Neural cell (in vitro differentiated cells): Measurements from ENCODE around the gene PLEKHM3. TPM values are rescaled to one million over a fixed set of nuclear protein-coding genes. Genes with fewer than 3 reads are reported as not detected.

Experiments used
- H2AFZ ChIP-seq: fragments of 200-600, 300-800 bp; sonication (generic), shearing (Covaris generic); 2 replicates; pipeline ENCODE4 v1.6.0; 2014; ENCODE audit warnings: low read depth, mild to moderate bottlenecking, antibody characterized with exemption, low read length, moderate library complexity
- H3F3A ChIP-seq: fragments of 200-600 bp; shearing (Covaris generic); 2 replicates; pipeline ENCODE4 v1.6.1; 2016; ENCODE audit warnings: mild to moderate bottlenecking, moderate library complexity, mixed read lengths, antibody characterized with exemption, low read length; ENCODE audit not compliant: insufficient read depth, poor library complexity, severe bottlenecking
- H3K27ac ChIP-seq: fragments of 200-600, 300-800 bp; sonication (generic), shearing (Covaris generic); 2 replicates; pipeline ENCODE4 v1.5.1; 2014; ENCODE audit warnings: mild to moderate bottlenecking, low read length, moderate library complexity
- H3K27me3 ChIP-seq: fragments of 300-800, 200-600 bp; sonication (generic), shearing (Covaris generic); 2 replicates; pipeline ENCODE4 v1.6.0; 2014; ENCODE audit warnings: mild to moderate bottlenecking, low read depth, low read length, moderate library complexity; ENCODE audit not compliant: insufficient read depth
- H3K36me3 ChIP-seq: fragments of 300-800, 200-600 bp; sonication (generic), shearing (Covaris generic); 2 replicates; pipeline ENCODE4 v1.5.1; 2014; ENCODE audit warnings: mild to moderate bottlenecking, antibody characterized with exemption, low read length, moderate library complexity; ENCODE audit not compliant: insufficient read depth
- H3K4me2 ChIP-seq: fragments of 300-800, 200-600 bp; sonication (generic), shearing (Covaris generic); 2 replicates; pipeline ENCODE4 v1.6.0; 2014; ENCODE audit warnings: mild to moderate bottlenecking, low read length
- H3K4me3 ChIP-seq: fragments of 300-800, 200-600 bp; sonication (generic), shearing (Covaris generic); 2 replicates; pipeline ENCODE4 v1.5.1; 2014; ENCODE audit warnings: mild to moderate bottlenecking, low read length, moderate library complexity
- H3K79me2 ChIP-seq: fragments of 200-600 bp; shearing (Covaris generic); replicated peaks from 2 replicates; pipeline ENCODE4 v1.6.0; 2014; ENCODE audit warnings: mild to moderate bottlenecking, low read length, moderate library complexity; ENCODE audit not compliant: insufficient read depth
- H3K9ac ChIP-seq: fragments of 300-800, 200-600 bp; sonication (generic), shearing (Covaris generic); 2 replicates; pipeline ENCODE4 v1.6.1; 2016; ENCODE audit warnings: mild to moderate bottlenecking, low read length, mixed read lengths
- H3K9me2 ChIP-seq: fragments of 200-600 bp; shearing (Covaris generic); 2 replicates; pipeline ENCODE4 v1.6.1; 2016; ENCODE audit warnings: mild to moderate bottlenecking, low read length, mixed read lengths; ENCODE audit not compliant: insufficient read depth
- H3K9me3 ChIP-seq: fragments of 200-600, 300-800 bp; sonication (generic), shearing (Covaris generic); 2 replicates; pipeline ENCODE4 v1.6.1; 2016; ENCODE audit warnings: mild to moderate bottlenecking, mixed run types, low read length, moderate library complexity, mixed read lengths
- H4K20me1 ChIP-seq: fragments of 200-600 bp; shearing (Covaris generic); 2 replicates; pipeline ENCODE4 v1.6.1; 2016; ENCODE audit warnings: mild to moderate bottlenecking, mixed run types; ENCODE audit not compliant: insufficient read depth
- EP300 ChIP-seq: fragments of 450-650 bp; conservative IDR thresholded peaks from 2 replicates; pipeline ENCODE4 v1.6.1; 2014; ENCODE audit warnings: antibody characterized with exemption, mild to moderate bottlenecking, moderate library complexity; ENCODE audit not compliant: poor library complexity, severe bottlenecking
- EZH2 ChIP-seq: fragments of 200-600, 300-800 bp; shearing (Covaris generic), sonication (generic); IDR thresholded peaks from 2 replicates; pipeline ENCODE4 v1.6.1; 2014; ENCODE audit warnings: antibody characterized with exemption, low read length, borderline replicate concordance, mild to moderate bottlenecking; ENCODE audit not compliant: insufficient read depth, poor library complexity, severe bottlenecking
- MXI1 ChIP-seq: fragments of 450-650 bp; conservative IDR thresholded peaks from 2 replicates; pipeline ENCODE4 v1.6.1; 2014; ENCODE audit warnings: antibody characterized with exemption, mild to moderate bottlenecking; ENCODE audit not compliant: poor library complexity, severe bottlenecking
- POLR2AphosphoS5 ChIP-seq: IDR thresholded peaks from 2 replicates; pipeline ENCODE4 v1.6.1; 2012
- RAD21 ChIP-seq: fragments of 450-650 bp; conservative IDR thresholded peaks from 2 replicates; pipeline ENCODE4 v1.6.1; 2014; ENCODE audit warnings: antibody characterized with exemption, mild to moderate bottlenecking, moderate library complexity
- SMC3 ChIP-seq: fragments of 450-650 bp; conservative IDR thresholded peaks from 2 replicates; pipeline ENCODE4 v1.6.1; 2014; ENCODE audit warnings: antibody characterized with exemption, mild to moderate bottlenecking, moderate library complexity; ENCODE audit not compliant: poor library complexity
- TAF1 ChIP-seq: IDR thresholded peaks from 2 replicates; pipeline ENCODE4 v1.6.1; 2012; ENCODE audit warnings: low read depth
- polyA plus RNA-seq: library from polyadenylated mRNA; depleted of rRNA; stranded (reverse); fragments of >200 nt; gene quantifications from 2 replicates; pipeline ENCODE4 v1.2.3, GENCODE V29; 2014
- TF ChIP-seq, protein P1 (sequence below): fragments of 450-650 bp; IDR thresholded peaks from 2 replicates; pipeline ENCODE4 v1.5.1; 2014; ENCODE audit warnings: antibody characterized with exemption, mild to moderate bottlenecking, moderate library complexity; ENCODE audit not compliant: poor library complexity, severe bottlenecking
- TF ChIP-seq, protein P2 (sequence below): IDR thresholded peaks from 2 replicates; pipeline ENCODE4 v1.6.1; 2012; ENCODE audit warnings: borderline replicate concordance

The PLEKHM3 gene
- polyA plus RNA-seq, 1 donor from 2014 or later, result 13.4 TPM

DNA sequence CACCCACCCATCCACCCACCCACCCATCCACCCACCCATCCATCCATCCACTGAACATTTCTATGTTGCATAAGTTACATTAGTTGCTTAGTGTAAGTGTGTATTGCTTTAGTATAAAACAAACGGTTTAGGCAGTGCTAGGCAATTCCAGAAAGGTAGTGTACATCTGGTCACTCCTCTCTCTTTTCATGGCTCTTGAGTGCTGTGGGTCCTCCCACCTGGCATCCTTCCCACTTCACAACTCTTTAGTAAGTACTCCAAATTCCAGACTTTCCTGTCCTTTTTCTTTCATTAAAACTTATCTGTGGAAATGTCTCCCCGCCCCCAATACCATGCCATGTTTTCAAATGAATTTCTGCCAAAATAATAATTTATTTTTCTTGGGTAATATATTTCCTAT is 122.5 kb downstream of the PLEKHM3 start:
- no peaks in the 10 kb centered on the region for H4K20me1 ChIP-seq
- no peaks in the 10 kb centered on the region for H3K36me3 ChIP-seq
- H3K9me2 ChIP-seq, result no peaks in the 10 kb centered on the region
- no peaks in the 10 kb centered on the region for H3F3A ChIP-seq
- H3K9me3 ChIP-seq, result no peaks in the 10 kb centered on the region
- no peak for TF ChIP-seq TAF1
- TF ChIP-seq, protein P1, sequence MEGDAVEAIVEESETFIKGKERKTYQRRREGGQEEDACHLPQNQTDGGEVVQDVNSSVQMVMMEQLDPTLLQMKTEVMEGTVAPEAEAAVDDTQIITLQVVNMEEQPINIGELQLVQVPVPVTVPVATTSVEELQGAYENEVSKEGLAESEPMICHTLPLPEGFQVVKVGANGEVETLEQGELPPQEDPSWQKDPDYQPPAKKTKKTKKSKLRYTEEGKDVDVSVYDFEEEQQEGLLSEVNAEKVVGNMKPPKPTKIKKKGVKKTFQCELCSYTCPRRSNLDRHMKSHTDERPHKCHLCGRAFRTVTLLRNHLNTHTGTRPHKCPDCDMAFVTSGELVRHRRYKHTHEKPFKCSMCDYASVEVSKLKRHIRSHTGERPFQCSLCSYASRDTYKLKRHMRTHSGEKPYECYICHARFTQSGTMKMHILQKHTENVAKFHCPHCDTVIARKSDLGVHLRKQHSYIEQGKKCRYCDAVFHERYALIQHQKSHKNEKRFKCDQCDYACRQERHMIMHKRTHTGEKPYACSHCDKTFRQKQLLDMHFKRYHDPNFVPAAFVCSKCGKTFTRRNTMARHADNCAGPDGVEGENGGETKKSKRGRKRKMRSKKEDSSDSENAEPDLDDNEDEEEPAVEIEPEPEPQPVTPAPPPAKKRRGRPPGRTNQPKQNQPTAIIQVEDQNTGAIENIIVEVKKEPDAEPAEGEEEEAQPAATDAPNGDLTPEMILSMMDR, result no peak
- no peak for TF ChIP-seq EP300
- no peak for TF ChIP-seq POLR2AphosphoS5
- no peak overlapping the region for H3K4me3 ChIP-seq
- H3K79me2 ChIP-seq, result no peaks in the 10 kb centered on the region
- H3K9ac ChIP-seq, result no peak overlapping the region
- H3K27me3 ChIP-seq, result no peaks in the 10 kb centered on the region
- H3K4me2 ChIP-seq, result no peak overlapping the region
- no peak overlapping the region for H3K27ac ChIP-seq
- H2AFZ ChIP-seq, result no peak overlapping the region

DNA sequence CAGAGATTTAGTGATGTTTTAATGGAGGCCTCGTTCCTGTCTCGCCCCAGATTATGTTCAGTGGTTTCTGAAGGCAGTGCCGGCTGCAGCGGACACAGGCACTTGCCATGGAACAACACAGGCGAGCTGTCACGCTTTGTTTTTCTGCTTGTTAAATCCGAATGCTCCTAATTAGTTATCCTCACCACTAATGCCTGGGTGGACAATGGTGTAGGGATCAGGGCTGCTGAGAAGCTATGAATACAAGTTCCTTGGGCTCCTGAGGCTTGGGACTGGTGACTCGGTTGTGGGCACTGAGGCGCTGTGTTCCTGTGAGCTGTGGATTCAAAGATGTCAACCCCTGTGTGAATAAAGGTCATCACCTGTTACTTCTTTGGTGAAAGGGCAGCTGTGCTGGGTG is 123.5 kb downstream of the PLEKHM3 start:
- Histone ChIP-seq H2AFZ (no peak overlapping the region), H3K9me2 (no peaks in the 10 kb centered on the region), H3K9me3 (no peaks in the 10 kb centered on the region), H3K4me3 (no peak overlapping the region), H3K27ac (no peak overlapping the region), H3K27me3 (no peaks in the 10 kb centered on the region), H3F3A (no peaks in the 10 kb centered on the region), H3K9ac (no peak overlapping the region), H3K4me2 (no peak overlapping the region), H4K20me1 (no peaks in the 10 kb centered on the region), H3K79me2 (no peaks in the 10 kb centered on the region), H3K36me3 (no peaks in the 10 kb centered on the region)
- no peak for TF ChIP-seq SMC3
- no peak for TF ChIP-seq RAD21
- TF ChIP-seq EP300, result no peak

DNA sequence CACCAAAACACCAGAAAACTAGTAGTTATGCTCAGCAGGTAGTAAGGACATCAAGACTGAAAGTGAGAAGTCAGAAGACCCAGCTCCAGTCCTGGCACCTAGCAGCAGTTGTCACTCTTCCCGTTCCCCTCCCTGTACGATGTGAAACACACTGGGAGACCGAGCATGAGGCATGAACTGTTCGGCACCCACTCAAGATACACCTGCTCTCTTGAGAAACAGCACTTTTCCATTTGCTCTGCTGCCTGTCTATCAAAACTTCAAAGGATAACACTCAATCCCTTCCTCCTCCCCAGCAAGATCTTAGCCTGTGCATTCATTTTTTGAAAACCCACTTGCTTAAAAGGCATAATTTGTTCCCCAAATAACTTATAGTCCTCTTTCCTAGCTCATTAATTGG is 123.9 kb downstream of the PLEKHM3 start:
- Histone ChIP-seq H3K79me2 (no peaks in the 10 kb centered on the region), H3F3A (no peaks in the 10 kb centered on the region), H3K4me2 (no peak overlapping the region), H3K9me2 (no peaks in the 10 kb centered on the region), H3K27ac (no peak overlapping the region), H2AFZ (no peak overlapping the region), H4K20me1 (no peaks in the 10 kb centered on the region), H3K27me3 (no peaks in the 10 kb centered on the region), H3K9ac (no peak overlapping the region), H3K9me3 (no peaks in the 10 kb centered on the region), H3K36me3 (no peaks in the 10 kb centered on the region), H3K4me3 (no peak overlapping the region)
- TF ChIP-seq SMC3 (no peak), TAF1 (no peak), POLR2AphosphoS5 (no peak), EZH2 (no peak), RAD21 (no peak), EP300 (no peak), MXI1 (no peak)
- TF ChIP-seq, protein P1, result no peak
- TF ChIP-seq, protein P2, sequence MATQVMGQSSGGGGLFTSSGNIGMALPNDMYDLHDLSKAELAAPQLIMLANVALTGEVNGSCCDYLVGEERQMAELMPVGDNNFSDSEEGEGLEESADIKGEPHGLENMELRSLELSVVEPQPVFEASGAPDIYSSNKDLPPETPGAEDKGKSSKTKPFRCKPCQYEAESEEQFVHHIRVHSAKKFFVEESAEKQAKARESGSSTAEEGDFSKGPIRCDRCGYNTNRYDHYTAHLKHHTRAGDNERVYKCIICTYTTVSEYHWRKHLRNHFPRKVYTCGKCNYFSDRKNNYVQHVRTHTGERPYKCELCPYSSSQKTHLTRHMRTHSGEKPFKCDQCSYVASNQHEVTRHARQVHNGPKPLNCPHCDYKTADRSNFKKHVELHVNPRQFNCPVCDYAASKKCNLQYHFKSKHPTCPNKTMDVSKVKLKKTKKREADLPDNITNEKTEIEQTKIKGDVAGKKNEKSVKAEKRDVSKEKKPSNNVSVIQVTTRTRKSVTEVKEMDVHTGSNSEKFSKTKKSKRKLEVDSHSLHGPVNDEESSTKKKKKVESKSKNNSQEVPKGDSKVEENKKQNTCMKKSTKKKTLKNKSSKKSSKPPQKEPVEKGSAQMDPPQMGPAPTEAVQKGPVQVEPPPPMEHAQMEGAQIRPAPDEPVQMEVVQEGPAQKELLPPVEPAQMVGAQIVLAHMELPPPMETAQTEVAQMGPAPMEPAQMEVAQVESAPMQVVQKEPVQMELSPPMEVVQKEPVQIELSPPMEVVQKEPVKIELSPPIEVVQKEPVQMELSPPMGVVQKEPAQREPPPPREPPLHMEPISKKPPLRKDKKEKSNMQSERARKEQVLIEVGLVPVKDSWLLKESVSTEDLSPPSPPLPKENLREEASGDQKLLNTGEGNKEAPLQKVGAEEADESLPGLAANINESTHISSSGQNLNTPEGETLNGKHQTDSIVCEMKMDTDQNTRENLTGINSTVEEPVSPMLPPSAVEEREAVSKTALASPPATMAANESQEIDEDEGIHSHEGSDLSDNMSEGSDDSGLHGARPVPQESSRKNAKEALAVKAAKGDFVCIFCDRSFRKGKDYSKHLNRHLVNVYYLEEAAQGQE, result no peak
